T-helper 9 cell (primary cell): ENCODE measurements around the gene TAF6.
A peak's percentile ranks its signal among the peaks of the same experiment; 100 is the strongest.

Experiments used
- DNase-seq: peaks from one replicate; pipeline ENCODE4 v3.0.0-alpha.2; 2020

Gene TAF6

GRCh38 chr7:100120733-100121036 lies 1.5 kb upstream of the TAF6 start:
- DNase-seq = no peak

GRCh38 chr7:100119970-100120732 lies 993 bp upstream of the TAF6 start:
- DNase-seq = peak; percentile 58

- DNase-seq = no peak
Observed at GRCh38 chr7:100118388-100119071, 628 bp downstream of the TAF6 start.

- no peak for DNase-seq
Observed at GRCh38 chr7:100115026-100115425, 4.1 kb downstream of the TAF6 start.

- no peak for DNase-seq
Observed at GRCh38 chr7:100111914-100112313, 7.2 kb downstream of the TAF6 start.

GRCh38 chr7:100111156-100111555 lies 8.0 kb downstream of the TAF6 start:
- DNase-seq = no peak

- no peak for DNase-seq
Observed at GRCh38 chr7:100109521-100110163, 9.5 kb downstream of the TAF6 start.

GRCh38 chr7:100107890-100108289 lies 11.3 kb downstream of the TAF6 start:
- DNase-seq = no peak

- no peak for DNase-seq
Observed at GRCh38 chr7:100107125-100107737, 11.9 kb downstream of the TAF6 start.

- no peak for DNase-seq
Observed at GRCh38 chr7:100106633-100107032, 12.5 kb downstream of the TAF6 start.

GRCh38 chr7:100105534-100105933 lies 13.6 kb downstream of the TAF6 start:
- no peak for DNase-seq

GRCh38 chr7:100102950-100103840 lies 16.0 kb downstream of the TAF6 start:
- DNase-seq = no peak

- DNase-seq = peak; percentile 93
Observed at GRCh38 chr7:100101016-100101862, 17.9 kb downstream of the TAF6 start, which contains the start of the genes AP4M1 and MCM7. Gene AP4M1, plus strand, starts transcription at chr7:100101643. Its CDS starts 72 bp downstream, at chr7:100101715. Gene MCM7, minus strand, starts transcription at chr7:100101397. Its CDS starts 103 bp downstream, at chr7:100101294.

GRCh38 chr7:100100420-100101015 lies 18.6 kb downstream of the TAF6 start:
- DNase-seq = peak; percentile 74

GRCh38 chr7:100099452-100099851 lies 19.7 kb downstream of the TAF6 start:
- no peak for DNase-seq

- no peak for DNase-seq
Observed at GRCh38 chr7:100098913-100099312, 20.2 kb downstream of the TAF6 start.

GRCh38 chr7:100095704-100096103 lies 23.5 kb downstream of the TAF6 start:
- DNase-seq = no peak

GRCh38 chr7:100095289-100095688 lies 23.9 kb downstream of the TAF6 start:
- DNase-seq = no peak

- DNase-seq = no peak
Observed at GRCh38 chr7:100093925-100094486, 25.2 kb downstream of the TAF6 start.

- no peak for DNase-seq
Observed at GRCh38 chr7:100093498-100093897, 25.7 kb downstream of the TAF6 start.

GRCh38 chr7:100093054-100093453 lies 26.1 kb downstream of the TAF6 start:
- no peak for DNase-seq
